ENCODE measurements around the gene NKX3-2.
A peak's percentile ranks its signal among the peaks of the same experiment; 100 is the strongest.

NKX3-2 gene

DNA sequence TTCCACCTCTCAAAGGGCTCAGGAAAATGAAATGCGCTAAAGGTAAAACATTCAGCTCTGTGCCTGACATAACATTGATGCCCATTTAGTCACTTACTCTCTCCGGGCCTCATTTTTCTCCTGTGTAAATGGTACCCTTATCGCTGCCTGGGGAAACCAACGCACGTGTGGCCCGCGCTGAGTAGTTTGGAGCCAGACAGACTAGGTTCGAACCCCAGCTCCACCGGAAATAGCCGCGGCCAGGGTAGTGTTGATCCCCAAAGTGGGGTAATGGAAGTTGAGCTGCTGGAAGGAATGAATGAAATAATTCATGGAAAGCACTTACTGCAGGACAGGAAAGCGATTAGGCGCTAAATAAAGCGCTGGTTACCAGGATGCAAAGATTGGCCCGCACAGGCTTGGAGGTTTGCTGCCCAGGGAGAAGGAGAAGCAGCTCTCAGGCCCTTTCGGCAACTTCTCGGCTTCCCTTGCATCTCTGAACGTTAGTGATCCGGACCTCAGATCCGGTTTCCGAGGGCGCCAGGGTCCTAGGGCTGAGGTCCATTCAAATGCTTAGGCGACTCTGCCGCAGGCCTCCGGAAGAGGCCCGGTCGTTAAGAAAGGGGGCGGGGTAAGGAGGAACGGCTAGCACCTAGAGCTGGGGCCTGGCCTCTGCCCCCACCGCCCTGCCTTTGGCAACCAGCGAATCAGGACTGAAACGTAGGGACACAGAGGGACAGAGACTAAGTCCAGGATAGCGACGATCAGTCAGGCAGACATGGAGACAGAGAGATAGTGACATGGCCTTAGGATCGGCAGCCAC, 13.3 kb downstream of the NKX3-2 start:
- no peak for DNase-seq

DNA sequence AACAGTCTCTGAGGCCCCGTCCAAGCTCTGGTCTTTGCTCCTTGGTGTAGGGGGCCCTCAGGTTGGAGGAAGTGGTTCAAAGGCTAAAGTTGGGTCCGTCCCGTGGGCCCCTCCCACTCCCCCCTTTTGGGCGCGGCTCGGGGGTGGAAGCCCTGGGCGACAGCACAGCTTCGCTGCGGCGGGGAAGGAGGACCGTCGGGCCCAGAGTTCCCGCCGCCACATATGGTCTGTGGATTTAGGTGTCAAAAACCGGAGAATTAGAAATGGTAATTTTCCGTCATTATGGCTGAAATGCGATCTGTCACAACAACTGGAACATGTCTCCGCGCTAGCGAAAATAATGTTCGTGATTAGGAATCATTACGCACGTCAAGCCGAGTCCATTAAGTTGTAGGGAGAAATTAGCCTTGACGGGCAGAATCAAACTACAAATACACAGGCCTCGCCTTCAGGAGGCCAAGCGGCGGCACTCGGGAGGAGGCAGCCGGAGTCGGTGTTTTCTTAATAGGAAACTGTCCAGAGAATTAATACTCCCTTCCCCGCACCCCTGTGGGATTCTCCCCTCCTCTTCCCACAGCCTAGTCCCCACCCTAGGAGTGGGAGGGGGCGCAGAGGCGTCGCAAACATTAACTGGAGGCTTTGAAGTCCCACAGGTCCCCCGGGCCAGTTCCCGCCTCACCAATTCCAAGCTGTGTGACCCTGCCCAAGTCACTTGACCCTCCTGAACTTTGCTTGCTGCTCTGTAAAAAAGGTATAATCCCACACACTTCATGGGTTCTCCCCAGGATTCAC, 15.0 kb downstream of the NKX3-2 start:
- DNase-seq, result no peak

DNA sequence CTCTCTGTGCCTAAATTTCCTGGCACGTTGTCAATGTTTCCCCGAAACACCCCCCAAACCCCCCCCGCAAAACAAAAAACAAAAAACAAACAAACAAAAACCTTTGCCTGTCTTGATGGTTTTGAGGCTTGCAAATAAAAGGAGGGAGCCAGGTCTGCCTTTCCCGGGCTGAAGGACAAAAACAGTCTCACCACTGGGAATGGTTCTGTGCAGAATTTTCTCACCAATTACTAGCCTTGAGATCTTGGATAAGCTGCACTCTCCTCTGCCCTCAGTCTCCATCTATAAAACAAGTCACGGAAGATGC, 15.5 kb downstream of the NKX3-2 start:
- DNase-seq, result no peak

DNA sequence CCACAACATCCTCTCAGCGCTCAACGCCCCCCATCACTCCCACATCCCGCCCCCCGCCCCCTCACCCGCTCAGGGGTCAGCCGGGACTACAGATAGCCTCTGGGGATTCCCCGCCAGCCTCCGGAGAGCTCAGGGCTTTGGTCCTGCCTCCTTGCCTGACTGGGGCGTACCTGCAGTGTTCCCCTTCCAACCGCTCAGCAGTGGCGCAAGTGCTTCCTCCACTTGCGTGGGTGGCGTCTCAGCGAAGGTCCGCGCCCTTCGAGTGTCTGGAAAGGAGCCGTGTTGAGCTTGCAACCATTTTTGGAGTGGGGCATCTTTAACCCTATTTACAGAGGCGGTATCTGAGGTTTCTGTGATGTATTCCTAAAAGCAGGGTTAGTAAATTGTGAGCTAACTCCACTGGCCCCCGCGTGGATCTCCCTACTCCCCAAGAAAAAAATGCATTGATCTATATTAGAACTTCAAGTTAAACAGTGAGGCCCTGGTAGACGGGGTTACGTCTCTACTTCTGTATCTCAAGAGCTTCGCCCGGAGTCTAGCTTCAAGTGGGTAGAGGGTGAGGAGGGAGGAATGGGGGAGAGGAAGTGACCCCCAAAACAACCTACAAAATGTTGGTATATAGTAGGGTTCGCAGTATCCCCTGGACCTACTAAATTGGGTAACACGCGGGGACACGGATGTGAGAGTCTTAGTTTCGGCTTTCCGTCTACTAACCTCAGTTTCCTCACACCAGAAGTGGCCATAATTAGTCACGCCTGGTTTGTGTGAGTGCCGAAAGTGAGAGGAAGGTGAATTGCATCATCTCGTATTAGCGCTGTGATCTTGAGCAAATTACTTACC, 16.1 kb downstream of the NKX3-2 start:
- peak in 1 of 4 experiments; percentile 20 for DNase-seq

DNA sequence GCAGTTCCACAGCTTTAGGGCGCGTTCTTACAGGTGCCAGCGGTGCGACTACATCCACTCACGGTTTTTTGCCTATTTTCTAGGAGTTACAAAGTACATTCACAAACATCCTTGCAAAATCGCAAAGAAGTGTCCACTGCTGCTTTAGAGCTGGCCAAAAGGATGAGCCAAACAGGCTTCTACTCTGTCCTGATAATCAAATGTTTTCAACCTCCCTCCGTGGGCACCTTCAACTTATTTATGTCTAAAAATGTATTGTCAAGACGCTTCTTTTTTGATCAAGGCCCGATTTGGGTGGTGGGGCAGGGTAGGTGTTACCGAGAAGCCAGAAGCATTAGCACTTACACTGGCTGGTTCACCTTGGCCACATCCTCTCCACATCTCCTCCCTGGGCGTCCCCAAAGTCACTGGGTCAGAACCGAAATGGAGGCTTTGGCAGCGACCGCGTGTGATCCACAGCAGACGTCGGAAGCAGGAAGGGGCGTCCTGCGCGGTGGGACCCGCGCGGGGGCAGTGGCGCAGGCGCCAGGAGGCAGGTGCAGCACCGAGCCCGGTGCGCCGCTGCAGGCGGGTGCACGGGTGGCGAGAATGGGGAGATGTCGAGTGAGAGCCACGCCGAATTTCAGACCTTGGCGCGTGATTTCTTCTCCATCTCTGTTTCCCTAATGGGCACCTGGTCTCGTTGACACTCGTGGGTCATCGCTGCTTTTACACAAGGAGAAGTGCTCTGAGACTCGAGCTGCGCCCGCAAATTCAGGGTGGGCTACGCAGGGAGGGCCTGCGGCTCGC, 16.9 kb downstream of the NKX3-2 start:
- DNase-seq, result no peak

DNA sequence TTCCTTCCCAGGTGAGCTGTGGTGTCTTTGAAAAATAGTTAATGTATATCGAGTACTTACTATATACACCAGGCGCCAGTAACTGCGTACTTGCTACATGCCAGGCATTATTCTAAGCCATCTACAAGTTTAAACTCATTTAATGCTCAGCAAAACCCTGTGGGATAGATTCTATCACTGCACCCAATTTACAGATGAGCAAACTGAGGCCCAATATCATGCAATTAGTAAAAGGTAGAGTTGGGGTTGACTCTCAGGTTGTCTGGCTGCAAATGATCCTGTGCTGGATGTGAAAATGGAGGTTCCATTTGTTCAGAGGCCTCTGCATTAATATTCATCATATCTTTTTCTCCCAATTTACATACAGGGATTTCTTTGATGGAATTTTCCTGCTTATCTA, 17.6 kb downstream of the NKX3-2 start:
- no peak for DNase-seq

DNA sequence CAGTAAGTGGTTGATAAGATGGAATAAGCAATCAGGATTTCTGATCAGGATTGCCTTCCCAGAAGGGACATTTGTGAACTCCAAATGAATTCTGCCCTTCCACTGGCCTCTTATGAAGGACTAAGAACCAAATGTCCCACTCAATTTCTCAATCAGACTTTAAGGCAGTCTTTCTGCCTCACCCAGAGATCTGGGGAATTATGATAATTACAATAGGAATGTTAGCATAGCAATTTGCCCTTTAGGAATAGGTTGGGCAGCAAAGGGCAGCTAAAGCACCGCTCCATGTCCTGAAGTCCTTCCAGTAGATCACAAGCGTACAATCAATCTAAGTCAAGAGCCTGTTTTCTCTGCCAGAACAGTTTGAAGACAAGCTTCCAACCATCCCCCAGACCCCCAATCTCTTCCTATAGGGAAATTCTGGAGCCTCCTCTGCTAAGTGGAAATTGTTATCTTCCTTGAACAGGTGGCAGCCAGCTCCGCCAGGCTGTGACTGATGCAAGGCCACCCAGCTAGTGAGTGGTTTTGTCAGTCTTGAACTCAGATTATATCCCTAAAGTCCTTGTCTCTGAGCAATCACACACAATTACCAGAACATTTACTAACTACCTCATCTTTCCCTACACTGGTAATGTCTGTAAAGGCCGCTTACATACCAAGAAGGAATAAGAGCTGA, 18.6 kb downstream of the NKX3-2 start:
- no peak for DNase-seq

DNA sequence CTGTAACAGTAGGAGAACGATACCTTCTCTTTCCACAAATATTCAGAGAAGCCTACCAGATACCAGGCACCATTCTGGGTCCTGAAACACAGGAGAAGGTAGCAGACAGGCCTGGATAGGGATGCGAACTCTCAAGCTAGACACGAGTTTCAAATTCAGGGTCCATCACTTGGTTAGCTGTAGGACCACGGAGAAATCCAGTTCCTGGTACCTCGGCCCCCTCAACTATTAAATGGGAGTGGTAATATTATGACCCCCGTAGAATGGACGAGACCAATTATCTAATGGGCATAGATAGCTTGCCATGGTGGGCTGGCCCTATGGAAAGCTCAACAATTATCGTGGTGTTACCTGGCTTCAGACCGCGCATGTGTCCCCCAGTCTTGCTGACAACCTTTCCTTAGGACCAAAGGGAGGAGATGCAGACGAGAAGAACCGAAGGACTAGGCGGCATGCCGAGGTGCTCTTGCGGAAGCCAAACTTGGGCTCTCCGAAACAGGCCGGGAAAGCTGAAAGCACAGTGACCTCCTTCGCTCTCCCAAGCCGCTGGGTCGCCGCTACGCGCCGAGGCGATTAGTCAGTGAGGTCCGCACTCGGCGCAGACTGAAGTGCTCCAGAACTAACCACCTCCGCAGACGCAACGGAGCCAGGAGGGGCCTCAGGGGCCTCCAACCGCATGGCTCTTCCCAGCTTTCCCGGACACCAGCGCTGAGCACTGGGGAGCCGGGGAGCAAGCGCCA, 19.6 kb downstream of the NKX3-2 start:
- DNase-seq, result no peak

DNA sequence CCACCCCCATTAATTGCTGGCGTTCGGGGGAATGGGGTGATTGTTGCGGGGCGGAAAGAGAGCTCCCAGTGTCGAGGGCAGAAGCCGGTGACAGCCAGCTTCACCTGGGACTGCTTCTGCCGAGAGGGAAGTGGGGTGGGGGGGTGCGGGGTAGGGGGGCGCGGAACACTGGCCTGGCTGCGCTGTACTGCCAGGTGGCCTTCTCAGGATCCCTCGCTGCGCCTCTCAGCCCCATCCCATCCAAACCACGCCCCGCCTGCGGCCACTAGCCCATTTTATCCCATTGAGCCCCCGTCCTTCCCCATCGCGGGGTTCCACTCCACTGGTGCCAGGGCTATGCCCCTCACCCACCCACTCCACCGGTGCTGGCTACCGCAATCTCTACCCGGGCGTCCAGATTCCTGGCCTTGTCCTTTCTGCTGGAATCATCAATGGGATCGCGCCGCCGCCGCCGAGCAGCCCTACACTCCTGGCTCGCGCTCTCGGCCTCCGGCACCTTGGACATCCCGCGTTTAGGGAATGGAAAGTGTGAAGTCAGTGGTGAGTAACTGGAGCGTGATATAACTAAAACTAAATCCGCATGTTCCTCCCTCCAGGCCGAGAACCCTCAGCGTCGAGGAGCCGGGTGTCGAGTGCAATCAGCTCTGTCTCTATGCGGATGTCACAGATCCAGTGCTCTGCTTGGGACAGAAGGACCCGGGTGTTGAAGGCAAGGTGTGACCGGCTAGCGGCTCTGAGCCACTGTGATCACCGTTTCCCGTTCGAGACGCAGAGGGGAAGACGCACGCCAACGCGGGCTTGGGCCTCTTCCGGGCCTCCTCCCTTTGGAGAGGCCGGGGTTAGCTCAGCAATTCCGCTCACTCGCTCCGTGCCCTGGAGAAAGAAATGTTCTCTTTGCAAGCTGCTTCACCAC, 20.5 kb downstream of the NKX3-2 start:
- no peak for DNase-seq

DNA sequence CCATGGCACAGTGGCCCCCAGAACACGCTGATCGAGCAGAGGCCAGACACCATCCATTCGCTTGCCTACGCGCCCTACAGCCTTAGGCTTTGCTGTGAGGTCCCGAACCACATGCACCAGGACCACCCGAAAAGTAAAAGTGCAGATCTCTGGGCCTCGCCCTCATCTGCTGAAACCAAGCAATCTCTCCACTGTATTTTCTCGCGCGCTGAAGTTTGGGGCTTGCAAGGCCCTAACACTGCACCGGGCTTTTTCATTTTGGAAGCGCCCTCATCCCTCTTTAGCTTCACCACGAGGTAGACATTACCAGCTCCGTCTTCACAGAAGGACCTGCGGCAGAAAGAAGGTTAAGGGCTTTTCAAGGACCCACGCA, 21.2 kb downstream of the NKX3-2 start:
- DNase-seq, result no peak

DNA sequence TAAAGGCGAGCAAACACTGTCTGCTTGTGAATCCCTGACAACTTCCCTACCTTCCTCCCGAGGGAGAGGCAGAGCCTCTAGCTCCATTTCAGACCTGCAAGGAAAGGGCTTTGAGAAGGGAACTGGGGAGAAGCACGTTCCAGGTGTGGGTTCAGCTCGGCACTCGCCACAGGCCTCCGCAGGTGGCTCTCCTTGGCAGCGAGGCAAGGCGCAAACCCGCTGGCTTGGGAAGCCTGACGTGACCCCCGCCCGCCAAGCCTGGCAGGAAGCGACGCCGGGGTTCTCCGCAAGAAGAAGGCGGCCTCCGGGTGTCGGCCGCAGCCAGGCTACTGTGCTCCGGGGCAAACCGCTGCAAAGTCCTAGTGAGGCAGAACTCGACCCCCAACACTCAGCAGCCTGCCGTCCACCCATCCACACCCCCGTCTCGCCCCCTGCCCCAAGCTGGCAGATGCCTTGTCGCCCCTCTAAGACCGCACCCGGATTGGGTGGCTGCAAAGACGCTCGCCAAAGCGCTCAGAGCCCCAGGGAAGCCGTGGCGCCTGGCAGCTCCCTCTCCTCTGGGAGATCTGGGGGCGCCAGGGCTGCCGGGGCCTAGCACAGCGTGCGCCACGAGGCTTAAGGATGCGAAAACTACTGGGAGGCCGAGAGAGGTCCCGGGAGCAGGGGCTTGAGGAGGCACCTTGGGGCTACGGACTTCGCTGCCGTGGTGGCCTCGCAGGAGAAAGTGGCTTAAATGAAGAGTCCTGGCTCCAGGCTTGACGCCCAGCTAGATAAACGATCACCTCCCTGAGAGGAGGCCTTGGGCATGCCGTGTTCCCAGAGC, 21.8 kb downstream of the NKX3-2 start:
- no peak for DNase-seq

DNA sequence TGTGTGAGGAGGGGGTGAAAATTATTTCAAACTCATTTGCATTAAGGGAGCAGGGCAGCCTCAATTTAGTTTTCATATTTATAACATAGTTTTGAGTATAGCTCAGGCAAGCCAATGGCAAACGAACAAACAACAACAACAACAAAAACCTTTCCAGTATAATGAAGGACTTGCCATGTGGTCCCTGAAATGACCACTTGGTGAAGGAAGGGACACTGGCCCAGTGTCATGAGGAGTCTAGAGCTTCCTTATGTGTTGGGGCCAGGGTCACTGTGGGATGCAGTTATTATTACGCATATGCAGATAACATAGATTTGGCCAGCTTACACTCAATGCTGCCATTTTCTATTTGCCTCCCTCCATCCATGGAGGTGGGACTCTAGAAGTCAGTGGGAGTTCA, 23.3 kb downstream of the NKX3-2 start:
- DNase-seq, result no peak

DNA sequence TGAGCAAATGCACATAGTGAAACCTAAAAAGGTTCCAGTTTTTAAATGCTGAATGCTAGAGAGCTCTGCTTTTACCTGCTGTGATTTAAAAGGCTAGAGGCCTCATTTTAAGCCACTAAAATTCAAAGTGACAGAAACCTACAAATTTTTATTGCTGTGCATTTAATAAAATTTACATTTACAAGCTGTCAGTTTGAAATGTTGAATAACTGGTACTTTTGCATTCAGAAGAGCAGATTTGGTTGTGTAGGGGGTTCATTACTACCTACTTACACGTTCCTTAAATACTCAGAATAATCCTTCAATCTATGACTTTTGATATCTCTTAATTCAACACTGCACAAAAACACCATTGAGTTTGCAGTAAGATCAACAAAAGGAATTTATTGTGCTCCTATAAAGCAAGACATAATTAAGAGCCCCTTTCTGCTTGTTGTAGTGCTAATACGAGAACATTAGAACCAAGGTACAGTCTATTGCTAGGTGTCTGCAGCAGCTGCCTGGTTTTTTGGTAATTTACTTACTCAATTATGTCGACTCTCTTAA, 27.9 kb downstream of the NKX3-2 start:
- DNase-seq, result no peak

DNA sequence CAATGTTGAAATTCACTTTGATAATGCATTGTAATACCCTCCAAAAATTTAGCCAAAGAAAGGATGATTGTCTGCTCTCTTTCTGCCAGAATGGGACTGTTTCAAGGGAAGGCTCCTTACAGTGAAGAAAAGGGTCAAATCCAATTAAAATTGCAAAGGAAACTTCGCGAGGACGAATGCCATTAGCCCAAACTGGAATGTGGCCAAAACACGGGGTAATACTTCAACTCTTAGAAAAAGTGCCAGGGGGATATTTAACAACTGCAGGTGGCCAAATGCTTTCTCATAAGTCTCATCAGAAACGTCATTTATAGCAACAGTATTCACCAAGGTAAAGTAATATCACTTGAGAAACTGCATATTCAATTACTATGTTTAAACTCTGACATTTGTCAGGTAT, 29.0 kb downstream of the NKX3-2 start:
- DNase-seq, result no peak

DNA sequence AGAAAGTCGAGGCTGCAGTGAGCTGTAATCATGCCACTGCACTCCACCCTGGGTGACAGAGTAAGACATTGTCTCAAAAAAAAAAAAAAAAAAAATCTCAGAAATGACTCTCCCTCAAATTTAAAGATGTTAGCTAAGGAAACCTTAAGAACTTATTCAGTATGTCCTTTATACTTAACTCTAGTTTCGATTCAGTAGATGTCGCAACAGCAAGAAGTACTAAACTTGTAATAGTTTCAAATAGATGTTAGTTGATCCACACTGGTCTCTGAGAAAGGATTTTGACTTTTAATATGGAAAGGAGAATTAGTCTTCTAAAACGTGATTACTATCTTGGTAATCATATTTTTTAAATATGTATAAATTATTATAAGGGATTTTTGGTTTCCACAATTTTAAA, 29.6 kb downstream of the NKX3-2 start:
- DNase-seq, result no peak

DNA sequence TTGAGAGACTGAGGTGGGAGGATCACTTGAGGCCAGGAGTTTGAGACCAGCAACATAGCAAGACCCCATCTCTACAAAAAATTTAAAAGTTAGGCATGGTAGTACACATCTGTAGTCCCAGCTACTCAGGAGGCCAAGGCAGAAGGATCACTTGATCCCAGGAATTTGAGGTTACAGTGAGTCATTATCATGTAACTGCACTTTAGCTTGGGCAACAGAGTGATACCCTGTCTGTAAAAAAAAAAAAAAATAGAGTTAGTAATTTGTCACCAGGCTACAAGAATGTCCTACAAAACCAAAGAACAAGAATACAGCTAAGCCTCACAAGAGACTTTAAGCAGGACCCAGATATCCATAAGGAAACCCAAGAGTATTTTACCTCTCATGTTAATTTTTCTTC, 33.2 kb downstream of the NKX3-2 start:
- DNase-seq, result no peak

DNA sequence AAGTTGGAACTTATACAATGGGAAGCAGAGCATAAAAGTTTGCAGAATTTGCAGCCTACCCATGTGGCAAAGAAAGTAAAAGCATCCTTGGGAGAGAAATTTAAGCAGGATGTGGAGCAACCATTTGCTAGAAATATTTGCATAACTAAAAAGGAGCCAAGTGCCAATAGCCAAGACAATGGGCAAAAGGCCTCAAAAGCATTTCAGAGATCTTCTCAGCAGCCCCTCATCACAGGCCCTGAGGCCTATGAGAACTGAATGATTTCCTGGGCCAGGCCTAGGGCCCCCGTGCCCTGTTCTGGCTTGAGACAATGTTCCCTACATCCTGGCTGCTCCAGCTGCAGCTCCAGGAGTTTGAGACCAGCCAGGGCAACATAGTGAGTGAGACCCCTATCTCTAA, 34.9 kb downstream of the NKX3-2 start:
- DNase-seq, result no peak

DNA sequence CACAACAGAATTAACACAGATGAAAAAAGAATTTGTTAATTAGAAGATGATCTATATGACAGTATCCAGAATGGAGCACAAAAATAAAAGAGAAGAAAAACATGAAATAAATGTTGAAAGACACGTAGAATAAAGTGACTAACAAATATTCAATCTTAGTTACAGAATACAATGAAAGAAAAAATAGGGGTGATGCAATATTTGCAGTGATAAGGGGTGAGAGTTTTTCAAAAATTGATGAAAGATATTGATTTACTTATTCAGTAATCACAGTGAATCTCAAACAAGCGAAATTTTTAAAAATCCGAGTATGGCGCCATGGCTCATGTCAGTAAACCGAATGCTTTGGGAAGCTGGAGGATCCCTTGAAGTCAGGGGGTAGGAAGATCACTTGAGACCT, 39.9 kb downstream of the NKX3-2 start:
- no peak for DNase-seq

DNA sequence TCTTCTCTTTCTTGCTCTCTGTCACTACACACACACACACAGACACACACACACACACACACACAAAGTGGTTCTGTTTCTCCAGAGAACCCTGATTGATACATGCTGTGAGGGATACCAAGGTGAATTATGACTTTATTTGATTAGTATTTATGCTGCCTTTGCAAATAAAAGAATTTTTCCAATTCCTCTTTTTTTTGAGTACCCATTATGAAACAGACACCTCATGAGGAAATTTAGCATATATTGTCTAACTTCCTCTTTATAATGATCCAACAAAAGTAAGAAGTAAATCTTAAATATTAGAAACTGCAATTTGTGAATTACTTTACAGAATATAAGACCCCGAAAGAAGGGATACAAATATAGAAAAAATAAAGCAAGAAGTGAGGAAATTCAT, 45.8 kb downstream of the NKX3-2 start:
- DNase-seq, result peak in 2 of 4 experiments; percentile 73 to 77
